ENCODE measurements around the gene RTP5. TPM values are rescaled to one million over a fixed set of nuclear protein-coding genes. Genes with fewer than 3 reads are reported as not detected.

The RTP5 gene
- total and polyA plus RNA-seq, 2 donors (not counting 1 experiment from before 2014, with no cell fraction given), result not detected

DNA sequence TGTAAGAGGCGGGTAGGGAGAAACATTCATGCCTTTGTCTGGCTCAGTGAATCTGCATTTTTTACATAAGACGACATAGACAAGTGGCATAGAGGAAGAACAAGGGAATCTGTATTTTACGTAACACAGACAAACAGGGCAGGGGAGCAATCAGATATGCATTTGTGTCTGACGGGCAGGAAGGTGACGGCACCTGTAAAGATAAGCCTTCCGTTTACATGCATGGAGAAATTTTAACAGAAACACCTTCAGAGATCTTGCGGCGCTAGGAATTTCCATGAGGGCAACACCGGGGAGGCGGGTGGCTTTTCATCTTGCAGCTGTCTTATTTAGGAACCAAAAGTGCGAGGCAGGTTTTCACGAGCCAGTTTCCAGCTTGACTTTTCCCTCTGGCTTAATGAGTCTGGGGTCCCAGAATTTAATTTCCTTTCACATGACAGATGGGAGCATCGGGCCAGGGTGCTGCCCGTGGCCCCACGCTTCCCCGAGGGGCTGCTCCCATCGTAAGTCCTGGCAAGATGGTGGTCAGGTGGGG, 42.6 kb downstream of the RTP5 start:
- no peaks in the 10 kb centered on the region for H3K27me3 ChIP-seq (replicated peaks in 1 of 4; ENCODE audit: control extremely low read depth in 1 of 4, control insufficient read depth in 3 of 4, insufficient read depth in 4 of 4, low read length in 3 of 4)
- H3K9me3 Mint-ChIP-seq (ENCODE audit: insufficient read depth), result no peaks in the 10 kb centered on the region
- TF ChIP-seq EZH2 (IDR thresholded peaks at IDR 0.05; ENCODE audit: borderline replicate concordance, insufficient read depth, low read depth, low read length, poor library complexity, severe bottlenecking), result no peak
- TF ChIP-seq, protein P1, sequence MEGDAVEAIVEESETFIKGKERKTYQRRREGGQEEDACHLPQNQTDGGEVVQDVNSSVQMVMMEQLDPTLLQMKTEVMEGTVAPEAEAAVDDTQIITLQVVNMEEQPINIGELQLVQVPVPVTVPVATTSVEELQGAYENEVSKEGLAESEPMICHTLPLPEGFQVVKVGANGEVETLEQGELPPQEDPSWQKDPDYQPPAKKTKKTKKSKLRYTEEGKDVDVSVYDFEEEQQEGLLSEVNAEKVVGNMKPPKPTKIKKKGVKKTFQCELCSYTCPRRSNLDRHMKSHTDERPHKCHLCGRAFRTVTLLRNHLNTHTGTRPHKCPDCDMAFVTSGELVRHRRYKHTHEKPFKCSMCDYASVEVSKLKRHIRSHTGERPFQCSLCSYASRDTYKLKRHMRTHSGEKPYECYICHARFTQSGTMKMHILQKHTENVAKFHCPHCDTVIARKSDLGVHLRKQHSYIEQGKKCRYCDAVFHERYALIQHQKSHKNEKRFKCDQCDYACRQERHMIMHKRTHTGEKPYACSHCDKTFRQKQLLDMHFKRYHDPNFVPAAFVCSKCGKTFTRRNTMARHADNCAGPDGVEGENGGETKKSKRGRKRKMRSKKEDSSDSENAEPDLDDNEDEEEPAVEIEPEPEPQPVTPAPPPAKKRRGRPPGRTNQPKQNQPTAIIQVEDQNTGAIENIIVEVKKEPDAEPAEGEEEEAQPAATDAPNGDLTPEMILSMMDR (IDR thresholded peaks at IDR 0.05), result no peak
- H3K79me2 ChIP-seq (ENCODE audit: control insufficient read depth, insufficient read depth, low read length), result peaks cover 19% of the 10 kb centered on the region
- peaks cover 2% of the 10 kb centered on the region for H3K4me1 Mint-ChIP-seq
- CTCF ChIA-PET, result no interaction called here
- H3K4me1 ChIP-seq (ENCODE audit: control insufficient read depth in 2 of 2, insufficient read depth in 2 of 2, low read length in 2 of 2), result no peaks in the 10 kb centered on the region
- no peak for ATAC-seq (ENCODE audit: low read depth)
- H4K20me1 ChIP-seq (ENCODE audit: control insufficient read depth, insufficient read depth, low read length, poor library complexity, severe bottlenecking), result peaks cover 42% of the 10 kb centered on the region
- intact Hi-C loops (cut with micrococcal nuclease), result no loop called here
- peaks cover 0 to 31% of the 10 kb centered on the region in 2 experiments for H3K36me3 ChIP-seq (replicated peaks in 1 of 2; ENCODE audit: control extremely low read depth in 1 of 2, control insufficient read depth in 1 of 2, extremely low read depth in 1 of 2, insufficient read depth in 2 of 2, low read length in 1 of 2)
- no peak overlapping the region for H2AFZ ChIP-seq (ENCODE audit: insufficient read depth, low read depth, low read length, poor library complexity, severe bottlenecking)
- H3K4me3 Mint-ChIP-seq, result no peak overlapping the region
- H3K4me2 ChIP-seq (replicated peaks; ENCODE audit: low read depth, low read length, poor library complexity, severe bottlenecking), result no peak overlapping the region
- H3K27ac Mint-ChIP-seq, result no peak overlapping the region
- POLR2A ChIA-PET, result no interaction called here
- no peak overlapping the region for H3K4me3 ChIP-seq (ENCODE audit: control extremely low read depth in 1 of 5, extremely low read depth in 1 of 5, insufficient read depth in 1 of 5, low read depth in 2 of 5, low read length in 4 of 5)
- peaks cover 0 to 7% (median 0%) of the 10 kb centered on the region in 3 donors for H3K9me3 ChIP-seq (ENCODE audit: control extremely low read depth in 1 of 3, control insufficient read depth in 2 of 3, insufficient read depth in 1 of 3, low read length in 2 of 3)
- H3K27me3 Mint-ChIP-seq, result no peaks in the 10 kb centered on the region
- H3K9ac ChIP-seq (ENCODE audit: low read length), result no peak overlapping the region
- DNase-seq, result no peak
- 93% methylated on average over 12 of the region's 17 CpGs for WGBS (ENCODE audit: insufficient coverage)
- H3K27ac ChIP-seq (ENCODE audit: low read length in 2 of 2), result no peak overlapping the region

DNA sequence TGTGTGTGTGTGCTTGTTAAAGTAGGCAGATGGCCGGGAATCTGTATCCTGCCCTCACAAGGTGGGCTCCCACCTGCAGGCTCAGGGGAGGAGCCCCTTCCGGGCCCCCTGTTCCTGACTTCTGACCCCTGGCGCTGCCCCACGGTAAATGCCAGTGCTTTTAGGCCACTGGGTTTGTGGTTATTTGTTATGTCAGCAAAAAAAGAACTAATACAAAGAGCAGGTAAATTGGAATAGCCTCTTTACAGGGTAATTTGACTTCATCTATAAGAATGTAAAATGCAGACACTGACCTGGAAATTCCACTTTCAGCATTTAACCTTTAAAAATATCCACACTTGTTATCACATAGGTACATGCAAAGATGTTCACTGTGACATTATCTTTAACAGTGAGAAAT, 44.2 kb downstream of the RTP5 start:
- no peaks in the 10 kb centered on the region for H3K4me1 Mint-ChIP-seq
- intact Hi-C loops (cut with micrococcal nuclease), result no loop called here
- ATAC-seq (ENCODE audit: low read depth) (no peak), DNase-seq (no peak)
- no peak overlapping the region for H3K4me3 Mint-ChIP-seq
- TF ChIP-seq, protein P1 (IDR thresholded peaks at IDR 0.05), result no peak
- no peak for TF ChIP-seq EZH2 (IDR thresholded peaks at IDR 0.05; ENCODE audit: borderline replicate concordance, insufficient read depth, low read depth, low read length, poor library complexity, severe bottlenecking)
- WGBS (ENCODE audit: insufficient coverage), result 80% methylated on average over 1 of the region's 4 CpGs
- POLR2A ChIA-PET, result no interaction called here
- Histone ChIP-seq H3K4me1 (ENCODE audit: control insufficient read depth in 2 of 2, insufficient read depth in 2 of 2, low read length in 2 of 2) (no peaks in the 10 kb centered on the region), H3K79me2 (ENCODE audit: control insufficient read depth, insufficient read depth, low read length) (peaks cover 13% of the 10 kb centered on the region), H3K27ac (ENCODE audit: low read length in 2 of 2) (no peak overlapping the region), H3K9ac (ENCODE audit: low read length) (no peak overlapping the region), H4K20me1 (ENCODE audit: control insufficient read depth, insufficient read depth, low read length, poor library complexity, severe bottlenecking) (peaks cover 38% of the 10 kb centered on the region), H3K4me2 (replicated peaks; ENCODE audit: low read depth, low read length, poor library complexity, severe bottlenecking) (no peak overlapping the region), H3K4me3 (ENCODE audit: control extremely low read depth in 1 of 5, extremely low read depth in 1 of 5, insufficient read depth in 1 of 5, low read depth in 2 of 5, low read length in 4 of 5) (no peak overlapping the region), H2AFZ (ENCODE audit: insufficient read depth, low read depth, low read length, poor library complexity, severe bottlenecking) (no peak overlapping the region), H3K36me3 (replicated peaks in 1 of 2; ENCODE audit: control extremely low read depth in 1 of 2, control insufficient read depth in 1 of 2, extremely low read depth in 1 of 2, insufficient read depth in 2 of 2, low read length in 1 of 2) (peaks cover 0 to 31% of the 10 kb centered on the region in 2 experiments), H3K27me3 (replicated peaks in 1 of 4; ENCODE audit: control extremely low read depth in 1 of 4, control insufficient read depth in 3 of 4, insufficient read depth in 4 of 4, low read length in 3 of 4) (no peaks in the 10 kb centered on the region), H3K9me3 (ENCODE audit: control extremely low read depth in 1 of 3, control insufficient read depth in 2 of 3, insufficient read depth in 1 of 3, low read length in 2 of 3) (peaks cover 0 to 7% (median 0%) of the 10 kb centered on the region in 3 donors)
- no peaks in the 10 kb centered on the region for H3K27me3 Mint-ChIP-seq
- CTCF ChIA-PET, result no interaction called here
- H3K9me3 Mint-ChIP-seq (ENCODE audit: insufficient read depth), result no peaks in the 10 kb centered on the region
- H3K27ac Mint-ChIP-seq, result no peak overlapping the region

Data from B cell (primary cell).